Bone marrow (tissue), 2 donors: Measurements from ENCODE around the gene NSUN6.
A peak's percentile ranks its signal among the peaks of the same experiment; 100 is the strongest.

Experiments used
- DNase-seq, 2 donors: peaks; one replicate each; lab custom pipeline; 2025; lab: John Stamatoyannopoulos, UW

Gene NSUN6, protein sequence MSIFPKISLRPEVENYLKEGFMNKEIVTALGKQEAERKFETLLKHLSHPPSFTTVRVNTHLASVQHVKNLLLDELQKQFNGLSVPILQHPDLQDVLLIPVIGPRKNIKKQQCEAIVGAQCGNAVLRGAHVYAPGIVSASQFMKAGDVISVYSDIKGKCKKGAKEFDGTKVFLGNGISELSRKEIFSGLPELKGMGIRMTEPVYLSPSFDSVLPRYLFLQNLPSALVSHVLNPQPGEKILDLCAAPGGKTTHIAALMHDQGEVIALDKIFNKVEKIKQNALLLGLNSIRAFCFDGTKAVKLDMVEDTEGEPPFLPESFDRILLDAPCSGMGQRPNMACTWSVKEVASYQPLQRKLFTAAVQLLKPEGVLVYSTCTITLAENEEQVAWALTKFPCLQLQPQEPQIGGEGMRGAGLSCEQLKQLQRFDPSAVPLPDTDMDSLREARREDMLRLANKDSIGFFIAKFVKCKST

DNA sequence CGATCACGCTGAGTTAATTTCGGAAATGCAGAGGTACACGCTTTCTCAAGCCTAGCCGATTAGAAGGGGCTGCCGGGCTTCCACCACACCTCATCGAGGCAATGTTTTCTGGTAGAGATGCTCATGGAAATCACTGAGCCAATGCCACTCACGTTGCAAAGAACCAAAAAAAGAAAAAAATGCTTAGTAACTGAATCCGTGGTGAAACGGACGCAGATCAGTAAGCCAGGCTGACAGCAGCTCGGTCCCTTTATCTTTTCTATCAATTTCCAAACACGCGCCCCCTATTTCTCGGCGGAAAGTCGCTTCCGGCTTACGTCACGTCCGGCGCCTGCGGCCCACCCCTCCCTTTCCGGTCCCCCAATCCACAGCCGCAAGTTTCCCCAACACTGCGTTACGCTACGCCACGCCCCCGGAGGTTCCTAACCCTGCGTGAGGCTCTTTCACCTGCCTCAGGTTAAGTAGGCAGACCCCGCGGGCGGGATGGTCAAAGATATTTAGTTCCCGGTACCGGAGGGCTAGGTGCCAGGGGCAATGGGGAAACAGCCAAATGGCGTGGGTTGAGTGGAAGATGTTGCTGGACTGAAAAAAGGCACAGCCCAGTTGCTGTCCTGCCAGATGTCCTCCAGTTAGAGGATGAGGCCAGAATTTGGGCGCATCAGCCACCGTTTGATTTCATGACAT is at the start of gene NSUN6:
Gene NSUN6, minus strand, starts transcription at position 264 of the 684 bp plus-strand sequence. CDS start 384 bp downstream, outside the sequence.
- peak; percentile 83 to 84 for DNase-seq

DNA sequence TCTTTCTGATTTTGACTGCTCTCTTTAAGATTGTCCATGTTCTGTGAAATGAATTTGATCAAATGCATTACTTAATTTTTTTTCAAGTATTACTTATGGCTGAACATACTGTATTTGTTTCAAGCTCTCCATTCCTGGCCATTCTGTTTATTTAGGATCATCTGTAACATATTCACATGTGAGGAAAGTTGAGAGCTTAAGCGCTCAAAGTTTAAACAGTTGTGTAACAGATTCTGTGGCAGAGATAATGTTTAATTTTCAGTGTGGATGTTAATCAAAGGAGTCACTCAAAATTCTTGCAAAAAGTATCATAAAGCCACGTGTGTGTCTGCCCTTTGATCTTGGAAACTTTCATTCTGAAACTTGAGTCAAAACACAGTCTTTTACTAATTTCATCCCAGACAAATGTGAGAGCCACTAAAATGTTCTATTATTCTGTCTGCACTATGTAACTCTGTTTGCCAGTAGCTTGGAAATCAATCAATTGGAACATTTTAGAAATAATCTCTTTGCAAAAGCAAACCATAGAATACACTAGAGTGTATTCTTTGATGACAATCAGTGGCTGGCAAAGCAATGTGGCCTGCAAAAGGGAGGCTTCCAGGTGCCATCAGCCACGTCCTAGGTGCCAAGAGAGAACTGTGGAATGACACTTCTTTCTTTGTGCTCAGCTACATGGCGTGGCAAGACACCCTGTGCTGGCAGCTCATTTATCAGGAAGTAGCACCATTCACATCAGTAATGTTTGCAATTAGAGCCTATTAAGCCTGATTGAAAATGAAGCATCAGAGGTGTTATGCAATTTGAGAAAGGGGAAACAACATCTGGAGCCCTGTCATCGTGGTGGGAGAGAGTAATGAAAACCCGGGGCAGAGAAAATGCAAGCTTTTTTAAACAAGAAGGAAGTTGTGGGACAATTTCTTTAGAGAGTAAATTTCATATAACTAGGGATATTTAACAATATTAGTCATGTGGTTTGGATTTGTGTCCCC is 48.8 kb upstream of the NSUN6 start:
- DNase-seq = no peak

DNA sequence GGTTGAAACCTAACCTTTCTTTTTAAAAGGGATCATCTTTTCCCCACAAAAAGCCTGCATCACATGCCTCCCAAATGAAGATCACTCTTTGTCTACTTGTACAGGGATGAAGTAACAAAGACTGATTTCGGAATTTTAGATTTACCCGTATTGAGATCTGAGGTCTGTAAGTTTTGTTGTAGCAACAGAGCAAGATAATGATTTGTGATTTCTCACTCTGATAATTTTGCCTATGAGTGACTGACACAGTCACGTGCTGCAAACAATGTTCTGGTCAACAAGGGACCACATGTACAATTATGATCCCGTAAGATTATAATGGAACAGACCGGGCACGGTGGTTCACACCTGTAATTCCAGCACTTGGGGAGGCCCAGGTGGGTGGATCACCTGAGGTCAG is 39.2 kb upstream of the NSUN6 start:
- DNase-seq = no peak

DNA sequence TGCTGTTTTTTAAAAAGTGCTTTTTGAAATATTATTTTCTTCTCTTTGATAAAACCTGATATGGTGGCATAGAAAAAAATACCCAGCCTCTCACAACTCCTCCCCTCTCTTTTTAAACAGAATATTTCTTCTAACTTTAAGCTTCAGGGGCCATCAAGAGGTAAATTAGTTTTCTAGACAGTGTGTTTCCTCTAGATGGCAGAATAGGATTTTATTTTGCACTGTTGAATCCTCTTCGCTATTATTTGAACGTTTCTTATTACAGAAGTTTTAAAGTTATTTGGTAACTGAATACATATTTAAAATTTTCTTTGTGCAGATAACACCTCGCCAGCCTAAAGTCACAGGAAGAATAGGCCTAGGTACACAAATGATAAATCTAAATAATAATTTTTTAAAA is 38.1 kb upstream of the NSUN6 start:
- DNase-seq = no peak

DNA sequence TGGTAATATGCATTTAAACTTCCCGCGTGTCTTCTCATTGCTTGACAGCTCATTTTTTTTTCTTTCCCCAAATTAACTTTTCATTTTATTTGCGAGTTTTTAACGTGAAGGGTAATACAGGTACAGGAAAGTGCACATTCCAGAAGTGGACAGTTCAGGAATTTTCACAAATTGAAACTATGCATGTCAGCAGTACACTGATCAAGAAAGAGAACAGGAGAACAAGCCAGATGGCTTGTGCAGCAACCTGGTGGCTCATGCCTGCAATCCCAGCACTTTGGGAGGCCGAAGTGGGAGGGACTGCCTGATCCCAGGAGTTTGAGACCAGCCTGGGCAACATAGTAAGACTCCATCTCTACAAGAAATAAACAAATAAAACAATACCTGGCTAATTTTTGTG is 36.3 kb upstream of the NSUN6 start:
- DNase-seq = no peak

DNA sequence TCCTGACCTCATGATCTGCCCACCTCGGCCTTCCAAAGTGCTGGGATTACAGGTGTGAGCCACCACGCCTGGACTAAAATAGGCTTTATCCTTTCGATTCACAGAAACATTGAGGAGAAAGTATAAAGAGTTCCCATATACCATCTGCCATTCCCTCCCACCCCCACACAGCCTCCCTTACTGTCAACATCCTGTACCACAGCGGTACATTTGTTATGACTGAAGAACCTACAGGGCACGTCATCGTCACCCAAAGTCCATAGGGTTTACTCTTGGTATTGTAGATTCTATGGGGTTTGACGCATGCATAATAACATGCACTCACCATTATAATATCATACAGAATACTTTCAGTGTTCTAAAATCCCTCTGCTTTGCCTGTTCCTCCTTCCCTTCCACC is 35.8 kb upstream of the NSUN6 start:
- no peak for DNase-seq

DNA sequence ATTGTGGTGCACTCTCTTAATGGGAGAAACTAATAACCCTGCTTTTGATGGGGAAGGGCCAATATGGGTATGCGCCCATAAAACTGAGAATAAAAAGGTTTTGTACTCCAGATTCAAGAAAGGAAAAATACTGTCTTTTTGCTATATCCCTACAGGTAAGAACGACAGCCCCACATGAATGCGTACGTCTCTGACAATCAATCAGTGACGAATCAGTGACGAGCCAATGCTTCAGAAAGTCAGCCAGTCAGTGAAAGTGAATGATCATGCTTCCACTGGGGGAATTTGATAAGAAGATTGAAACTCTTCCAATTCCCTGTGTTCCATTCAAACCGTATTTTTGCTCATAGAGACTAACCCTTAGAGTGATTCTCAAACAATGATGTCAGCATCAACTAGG is 34.2 kb upstream of the NSUN6 start:
- DNase-seq = no peak

DNA sequence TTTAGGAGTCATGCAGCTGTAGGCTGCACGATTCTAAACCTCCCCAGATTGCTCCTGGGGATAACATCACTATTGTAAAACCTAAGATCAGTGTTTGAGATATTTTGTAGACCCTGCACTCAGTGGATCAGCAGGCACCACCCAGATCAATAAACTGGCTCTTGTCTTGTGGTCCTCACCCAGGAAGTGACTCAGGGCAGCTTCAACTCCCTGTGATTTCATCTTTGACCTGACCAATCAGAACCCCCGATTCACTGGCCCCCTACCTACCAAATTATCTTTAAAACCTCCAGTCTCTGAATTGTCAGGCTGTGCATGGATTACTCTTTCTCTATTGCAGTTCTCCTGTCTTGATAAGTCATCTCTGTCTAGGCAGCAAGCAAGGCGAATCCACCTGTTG is 33.6 kb upstream of the NSUN6 start:
- DNase-seq = no peak

DNA sequence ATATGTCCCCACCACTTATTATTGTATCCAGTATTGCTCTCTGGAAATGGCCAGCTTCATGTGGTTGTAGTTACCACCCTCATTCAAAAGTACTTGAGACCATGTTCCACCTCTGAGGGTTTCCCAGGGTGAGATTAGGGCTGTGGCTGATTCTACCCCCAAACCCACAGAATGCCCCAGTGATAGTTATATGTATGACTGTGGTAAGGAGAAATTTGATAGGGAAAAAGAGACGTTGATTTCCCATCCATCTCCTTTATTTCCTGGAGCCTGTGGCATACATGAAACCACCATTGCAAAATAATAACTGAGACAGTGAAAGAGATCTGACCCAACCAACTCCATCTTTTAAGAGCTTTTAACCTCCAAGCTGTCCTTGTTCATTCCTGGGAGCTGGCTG is 33.0 kb upstream of the NSUN6 start:
- DNase-seq = no peak

DNA sequence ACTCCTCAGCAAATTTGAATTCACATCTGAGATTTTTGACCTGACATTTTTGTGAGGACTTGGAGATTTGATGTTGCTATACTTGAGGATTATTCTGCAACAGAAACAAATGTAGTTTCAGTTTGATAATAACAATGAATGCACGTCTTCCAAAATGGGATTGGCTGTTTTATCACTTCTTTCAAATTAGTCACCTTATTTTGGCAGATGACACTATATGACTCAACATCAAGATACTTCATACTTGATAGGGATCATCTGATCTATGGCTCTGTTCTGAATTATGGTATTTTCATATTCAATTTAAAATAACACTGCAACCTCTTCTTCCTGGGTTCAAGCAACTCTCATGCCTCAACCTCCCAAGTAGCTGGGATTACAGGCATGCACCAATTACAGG is 32.0 kb upstream of the NSUN6 start:
- DNase-seq = no peak

DNA sequence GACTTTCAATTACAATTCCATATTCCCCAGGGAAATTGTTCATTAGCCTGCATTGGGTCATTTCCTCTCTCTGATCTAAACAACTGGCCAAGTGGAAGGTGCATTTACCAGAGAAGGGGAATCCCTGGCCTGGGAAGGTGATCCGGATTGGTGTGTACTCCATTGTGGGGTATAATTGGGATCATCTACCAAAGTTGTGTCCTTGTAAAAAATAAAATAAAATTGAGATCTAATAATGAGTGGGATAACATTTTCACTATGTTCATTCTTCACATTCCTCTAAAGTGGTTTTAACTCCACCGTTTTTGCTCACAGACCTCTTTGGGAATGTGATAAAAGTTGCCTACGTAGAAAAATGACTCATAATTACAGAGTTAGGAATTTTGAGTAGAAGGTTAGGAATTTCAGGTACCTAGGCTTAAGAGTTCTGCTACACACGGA is 30.6 kb upstream of the NSUN6 start:
- no peak for DNase-seq

DNA sequence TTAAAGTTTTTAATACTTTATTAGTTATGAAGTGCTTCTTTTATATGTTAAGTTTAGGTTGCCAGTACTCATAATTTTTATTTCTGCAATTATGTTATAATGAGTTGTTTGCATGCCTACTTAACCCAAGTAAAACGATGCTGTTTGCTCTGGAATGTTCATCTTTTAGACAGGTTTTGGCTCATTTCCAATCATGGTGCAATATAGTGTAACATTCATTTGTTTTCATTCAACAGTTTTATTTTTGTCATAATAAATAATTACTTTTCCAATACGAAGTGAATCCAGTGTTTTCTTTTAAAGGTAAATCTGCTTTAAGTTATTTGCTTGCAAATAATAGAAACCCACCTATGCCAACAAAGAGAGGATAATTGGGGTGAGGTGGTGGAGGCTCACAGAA is 30.0 kb upstream of the NSUN6 start:
- no peak for DNase-seq

DNA sequence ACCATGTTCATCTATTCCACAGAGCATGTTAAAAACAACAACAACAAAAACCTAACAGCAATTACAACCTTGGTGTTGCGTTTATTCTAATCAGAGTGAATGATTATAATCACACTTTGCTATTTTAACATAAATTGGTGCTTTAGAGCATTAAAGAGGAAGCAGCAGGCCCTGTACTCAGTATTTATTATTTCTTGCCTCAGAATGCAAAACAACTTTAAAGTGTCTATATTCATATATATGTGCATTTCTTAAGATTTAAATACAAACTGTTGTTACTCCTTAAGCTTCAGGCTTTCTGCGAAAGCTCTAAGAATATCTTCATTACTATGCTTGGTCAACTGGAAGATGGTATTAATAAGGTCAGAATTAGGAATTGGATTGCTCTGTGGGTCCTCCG is 29.4 kb upstream of the NSUN6 start:
- no peak for DNase-seq

DNA sequence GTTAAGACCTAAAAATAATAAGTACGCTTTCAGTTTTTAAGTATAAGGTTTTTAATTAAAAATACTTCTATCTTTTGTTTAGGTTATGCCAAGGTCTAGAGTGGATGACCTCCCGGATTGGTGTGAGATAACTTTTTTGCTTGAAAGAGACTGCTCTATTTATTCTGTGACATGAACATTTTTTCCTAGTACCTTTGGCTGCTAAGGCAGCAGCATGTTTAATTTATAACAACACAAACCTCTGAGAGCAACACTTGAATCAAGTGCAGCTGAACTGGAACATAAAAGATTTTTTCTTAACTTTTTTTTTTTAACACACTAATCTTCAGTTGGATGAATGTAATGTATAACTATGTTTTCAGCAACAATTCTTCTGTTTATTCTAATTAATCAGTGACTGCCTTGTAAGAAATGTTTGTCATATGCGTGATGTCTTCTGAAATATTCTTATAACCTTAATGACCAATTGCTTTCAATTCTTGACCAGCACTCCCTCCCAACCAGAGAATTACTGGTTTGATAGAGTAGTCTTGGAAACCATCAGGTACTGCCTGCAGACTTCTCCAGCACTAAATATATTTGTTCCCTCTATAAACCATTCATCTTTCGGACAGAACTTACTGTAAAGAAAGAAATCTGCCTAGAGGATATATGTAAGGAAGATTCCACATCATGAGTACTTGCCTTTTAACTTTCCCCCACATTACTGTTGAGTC is 23.9 kb upstream of the NSUN6 start:
- DNase-seq = no peak

DNA sequence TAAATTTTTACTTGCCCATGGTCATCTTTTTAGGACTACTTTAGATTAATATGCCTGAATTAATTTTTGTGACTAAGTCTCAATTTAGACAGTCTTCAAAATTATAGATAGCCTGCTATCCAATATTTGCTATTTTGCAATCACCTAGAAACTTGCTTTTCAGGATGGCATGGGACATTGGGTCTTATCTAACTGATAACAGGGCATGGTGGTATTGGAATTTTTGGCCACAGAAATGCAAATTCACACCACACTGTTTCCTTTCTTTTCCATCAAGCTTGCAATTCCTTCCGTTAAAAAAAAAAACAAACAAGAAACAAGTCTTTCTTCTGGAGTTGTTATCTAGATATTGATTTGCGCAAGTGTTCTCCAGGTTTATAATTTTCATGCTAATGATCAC is 16.6 kb upstream of the NSUN6 start:
- no peak for DNase-seq

DNA sequence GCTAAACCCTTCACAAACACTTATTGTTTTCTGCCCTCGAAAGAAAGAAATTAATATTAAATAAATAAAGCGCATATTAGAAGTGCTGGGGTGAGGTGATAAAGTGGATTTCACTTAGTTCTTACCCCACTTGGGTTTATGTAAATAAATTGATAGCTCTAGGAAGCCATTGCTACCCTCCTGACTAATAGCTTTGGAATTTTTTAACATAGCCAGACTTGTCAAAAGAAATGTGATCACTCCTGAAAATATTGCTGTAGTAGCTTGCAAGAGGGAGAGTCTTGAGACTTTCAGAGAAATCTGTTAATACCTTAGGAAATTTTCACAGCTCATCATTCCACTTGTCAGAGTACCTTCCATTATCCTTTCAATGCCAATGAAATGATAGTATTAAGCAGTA is 15.4 kb upstream of the NSUN6 start:
- DNase-seq = no peak

DNA sequence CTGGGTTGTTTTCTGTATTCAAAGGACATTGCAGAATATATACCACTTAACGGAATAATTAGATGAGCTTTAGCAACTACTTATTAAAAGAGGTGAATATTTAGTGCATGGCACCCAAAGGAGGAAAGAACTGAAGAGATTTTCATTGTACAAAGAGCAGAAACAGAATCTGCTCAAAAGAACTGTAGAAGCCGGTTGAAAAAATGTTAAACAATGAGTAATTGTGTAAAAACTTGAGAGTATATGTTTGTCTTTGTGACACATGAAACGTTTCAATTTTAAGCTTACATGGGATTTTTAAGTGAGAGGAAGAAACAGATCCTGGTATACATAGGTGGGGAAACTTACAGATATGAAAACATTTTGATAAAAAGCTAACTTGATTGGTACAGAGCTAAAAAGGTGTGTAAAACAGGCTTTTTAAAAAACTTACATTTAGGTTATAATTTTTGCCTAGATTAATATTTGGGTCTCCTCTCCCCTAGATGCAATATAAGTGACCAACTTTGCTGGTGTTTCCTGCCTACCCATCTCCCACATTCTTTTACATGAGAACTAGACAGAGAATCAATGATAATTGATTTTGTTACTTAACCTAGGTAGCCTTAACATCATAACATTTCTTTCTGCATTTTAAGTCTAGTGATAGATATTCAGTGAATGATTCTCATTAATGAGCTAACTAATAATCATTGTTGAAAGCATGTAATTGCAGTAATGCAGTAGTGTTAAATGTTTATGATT is 14.6 kb upstream of the NSUN6 start:
- no peak for DNase-seq

DNA sequence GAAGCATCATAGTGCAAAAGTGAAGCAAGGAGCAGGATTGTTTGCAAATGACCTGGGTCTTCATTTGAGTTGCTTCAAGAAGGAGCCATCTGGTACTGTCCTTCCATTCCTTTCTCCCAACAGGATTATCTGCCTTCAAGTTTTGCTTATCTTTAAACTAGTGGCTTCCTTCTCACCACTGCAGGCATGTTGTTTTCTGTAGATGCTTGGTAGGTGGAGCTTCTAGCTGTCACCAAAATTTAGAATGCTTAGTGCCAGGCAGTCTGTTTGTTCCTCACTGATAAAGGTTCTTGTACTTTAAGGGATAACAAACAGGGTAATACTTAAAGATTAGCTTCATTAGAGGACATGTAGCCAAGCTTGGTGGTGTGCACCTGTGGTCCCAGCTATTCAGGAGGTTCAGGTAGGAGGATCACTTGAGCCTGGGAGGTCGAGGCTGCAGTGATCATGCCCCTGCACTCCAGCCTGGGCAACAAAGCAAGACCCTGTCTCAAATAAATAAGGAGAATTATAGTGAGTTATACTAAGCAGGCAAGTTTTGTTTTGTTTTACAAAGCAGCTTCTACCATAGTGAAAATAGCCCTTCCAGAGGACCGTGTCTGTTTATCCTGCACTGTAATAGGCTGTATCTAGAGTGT is 13.6 kb upstream of the NSUN6 start:
- no peak for DNase-seq

DNA sequence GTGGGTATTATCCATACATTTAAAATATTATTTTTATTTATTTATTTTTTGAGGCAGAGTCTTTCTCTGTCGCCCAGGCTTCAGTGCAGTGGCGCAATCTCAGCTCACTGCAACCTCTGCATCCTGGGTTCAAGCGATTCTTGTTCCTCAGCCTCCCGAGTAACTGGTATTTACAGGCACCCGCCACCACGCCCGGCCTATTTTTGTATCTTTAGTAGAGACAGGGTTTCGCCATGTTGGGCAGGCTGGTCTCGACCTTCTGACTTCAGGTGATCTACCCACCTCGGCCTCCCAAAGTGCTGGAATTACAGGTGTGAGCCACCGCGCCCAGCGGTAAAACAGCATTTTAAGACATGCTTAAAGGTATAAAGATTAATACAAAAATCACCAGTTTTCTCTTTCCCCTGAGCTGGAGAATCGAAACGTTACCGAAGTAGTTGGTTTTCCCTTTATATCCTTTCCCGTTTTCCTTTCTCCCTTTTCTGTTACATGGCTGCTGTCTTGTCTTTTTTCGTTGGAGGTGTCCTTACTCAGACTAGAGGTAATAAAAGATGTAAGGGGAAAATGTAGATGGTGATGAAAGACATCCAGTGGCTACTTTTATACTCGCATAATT is 9.5 kb upstream of the NSUN6 start:
- no peak for DNase-seq
